ENCODE data around the gene ARHGEF11.
A peak's percentile ranks its signal among the peaks of the same experiment; 100 is the strongest.

The ARHGEF11 gene

DNA sequence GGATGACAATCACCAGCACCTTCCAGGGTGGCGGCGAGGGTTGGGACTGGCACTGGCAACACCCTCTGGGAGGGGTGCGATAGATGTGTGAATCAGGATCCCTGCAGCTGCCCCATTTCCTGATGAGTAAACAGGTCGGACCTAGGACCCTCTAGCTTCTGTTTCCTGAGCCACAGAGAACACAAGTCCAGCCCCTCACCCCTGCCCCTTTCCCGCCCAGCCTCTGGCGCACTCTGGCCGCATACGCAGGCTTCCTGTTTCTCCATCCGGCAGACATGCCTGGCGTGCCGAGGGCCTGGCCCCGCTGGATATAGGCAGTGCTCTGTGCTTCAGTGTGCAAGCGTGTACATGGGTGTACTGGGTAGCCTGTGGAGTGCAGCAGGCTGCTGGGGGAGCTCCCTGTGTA, 147.4 kb downstream of the ARHGEF11 start:
- no peak for DNase-seq (ENCODE audit: low read depth in 2 of 3, low spot score in 2 of 3)

- DNase-seq (ENCODE audit: low read depth in 2 of 3, low spot score in 2 of 3): no peak
Measured at GRCh38 chr1:156897078-156897825, 148.3 kb downstream of the ARHGEF11 start.

DNA sequence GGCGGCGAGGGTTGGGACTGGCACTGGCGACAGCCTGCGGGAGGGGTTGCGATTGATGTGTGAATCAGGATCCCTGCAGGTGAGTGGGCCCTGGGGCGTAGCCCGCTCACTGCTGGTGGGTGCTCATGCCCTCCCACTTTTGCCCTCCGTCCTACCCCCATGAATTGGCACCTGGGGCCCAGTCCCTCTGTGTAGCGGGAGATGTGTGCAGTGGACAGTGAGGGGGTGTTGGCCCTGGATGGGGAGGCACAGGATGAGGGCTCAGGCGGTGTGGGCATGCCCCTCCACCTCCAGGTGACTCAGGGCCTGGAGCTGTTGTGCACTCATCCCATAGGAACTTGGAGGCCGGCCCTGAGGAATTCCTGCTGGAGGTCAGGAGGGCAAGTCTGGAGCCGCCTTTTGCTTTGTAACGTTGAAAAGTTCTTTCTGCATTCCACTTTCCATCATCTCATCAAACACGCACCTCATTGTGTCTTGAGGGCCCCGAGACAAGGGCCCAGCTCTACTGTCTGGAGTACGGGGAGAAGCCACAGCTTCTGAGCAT, 149.0 kb downstream of the ARHGEF11 start:
- DNase-seq (ENCODE audit: low read depth in 2 of 3, low spot score in 2 of 3): no peak

- DNase-seq (ENCODE audit: low read depth in 2 of 3, low spot score in 2 of 3): no peak
Measured at GRCh38 chr1:156895927-156896326, 149.6 kb downstream of the ARHGEF11 start.

GRCh38 chr1:156895455-156895812, 150.1 kb downstream of the ARHGEF11 start:
- no peak for DNase-seq (ENCODE audit: low read depth in 2 of 3, low spot score in 2 of 3)

GRCh38 chr1:156894711-156895454, 150.7 kb downstream of the ARHGEF11 start:
- no peak for DNase-seq (ENCODE audit: low read depth in 2 of 3, low spot score in 2 of 3)

- DNase-seq (ENCODE audit: low read depth in 2 of 3, low spot score in 2 of 3): no peak
Measured at GRCh38 chr1:156894001-156894400, 151.5 kb downstream of the ARHGEF11 start.

GRCh38 chr1:156893048-156893953, 152.2 kb downstream of the ARHGEF11 start, which contains the start of gene PEAR1:
TSS of gene PEAR1 (plus strand) at chr1:156893718. CDS start at chr1:156903927, 10,209 bp downstream.
- no peak for DNase-seq (ENCODE audit: low read depth in 2 of 3, low spot score in 2 of 3)

DNA sequence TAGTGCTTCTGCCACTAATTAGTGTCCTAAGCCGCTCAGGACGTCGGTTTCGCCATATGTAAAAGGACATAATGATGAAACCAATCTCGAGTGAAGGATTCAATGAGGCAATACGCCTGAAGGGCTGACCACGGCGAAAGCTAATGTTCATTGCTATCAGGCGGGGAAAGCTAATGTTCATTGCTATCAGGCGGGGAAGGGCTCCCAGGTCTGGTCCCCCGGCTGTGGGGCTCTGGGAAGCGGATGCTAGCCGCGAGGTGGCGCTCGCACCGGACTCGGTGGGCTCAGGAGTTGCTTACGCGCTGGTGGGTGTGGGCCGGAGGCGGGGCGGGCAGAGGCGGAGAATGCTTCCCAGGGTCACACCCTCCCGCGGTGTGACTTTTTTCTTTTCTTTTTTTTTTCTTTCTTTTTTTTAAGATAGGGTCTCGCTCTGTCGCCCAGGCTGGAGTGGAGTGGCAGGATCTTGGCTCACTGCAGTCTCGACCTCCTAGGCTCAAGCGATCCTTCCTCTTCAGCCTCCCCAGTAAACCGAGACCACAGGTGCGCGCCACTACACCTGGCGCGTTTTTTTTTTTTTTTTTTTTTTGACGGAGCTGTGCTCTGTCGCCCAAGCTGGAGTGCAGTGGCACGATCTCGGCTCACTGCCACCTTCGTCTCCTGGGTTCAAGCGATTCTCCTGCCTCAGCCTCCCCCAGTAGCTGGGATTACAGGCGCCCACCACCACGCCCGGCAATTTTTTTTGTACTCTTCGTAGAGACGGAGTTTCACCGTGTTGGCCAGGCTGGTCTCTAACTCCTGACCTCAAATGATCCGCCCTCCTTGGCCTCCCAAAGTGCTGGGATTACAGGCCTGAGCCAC, 153.1 kb downstream of the ARHGEF11 start:
- peak; percentile 72 to 85 (median 74) for DNase-seq (ENCODE audit: low read depth in 2 of 3, low spot score in 2 of 3)

- peak in 2 of 3 experiments; percentile 35 to 41 for DNase-seq (ENCODE audit: low read depth in 2 of 3, low spot score in 2 of 3)
Measured at GRCh38 chr1:156889802-156890580, 155.6 kb downstream of the ARHGEF11 start.

GRCh38 chr1:156887734-156888133, 157.8 kb downstream of the ARHGEF11 start:
- DNase-seq (ENCODE audit: low read depth in 2 of 3, low spot score in 2 of 3): no peak

- DNase-seq (ENCODE audit: low read depth in 2 of 3, low spot score in 2 of 3): no peak
Measured at GRCh38 chr1:156887317-156887716, 158.2 kb downstream of the ARHGEF11 start.

GRCh38 chr1:156886583-156887281, 158.8 kb downstream of the ARHGEF11 start:
- no peak for DNase-seq (ENCODE audit: low read depth in 2 of 3, low spot score in 2 of 3)

DNA sequence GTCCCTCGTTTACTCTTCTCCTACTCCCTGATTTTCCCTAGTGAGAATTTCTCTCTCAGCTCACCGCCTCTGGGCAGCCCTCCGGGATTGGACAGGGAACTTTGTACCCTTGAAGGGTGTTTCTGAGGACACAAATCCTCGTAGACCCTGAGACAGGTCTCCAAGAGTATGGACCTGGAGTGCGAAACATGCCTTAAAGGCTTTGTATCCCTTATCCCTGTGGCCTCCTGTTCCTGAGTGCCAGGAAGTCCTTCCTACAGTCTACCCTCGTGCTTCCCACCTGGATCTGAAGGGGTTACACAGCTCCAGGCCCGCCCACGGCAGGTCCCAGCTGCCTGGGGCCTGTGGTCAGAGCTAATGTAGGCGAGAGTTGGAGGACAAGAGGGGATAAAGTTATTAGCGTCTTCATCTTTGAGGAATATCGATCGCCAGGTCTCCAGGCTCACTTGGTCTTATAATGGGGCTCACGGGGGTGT, 159.6 kb downstream of the ARHGEF11 start:
- no peak for DNase-seq (ENCODE audit: low read depth in 2 of 3, low spot score in 2 of 3)

DNA sequence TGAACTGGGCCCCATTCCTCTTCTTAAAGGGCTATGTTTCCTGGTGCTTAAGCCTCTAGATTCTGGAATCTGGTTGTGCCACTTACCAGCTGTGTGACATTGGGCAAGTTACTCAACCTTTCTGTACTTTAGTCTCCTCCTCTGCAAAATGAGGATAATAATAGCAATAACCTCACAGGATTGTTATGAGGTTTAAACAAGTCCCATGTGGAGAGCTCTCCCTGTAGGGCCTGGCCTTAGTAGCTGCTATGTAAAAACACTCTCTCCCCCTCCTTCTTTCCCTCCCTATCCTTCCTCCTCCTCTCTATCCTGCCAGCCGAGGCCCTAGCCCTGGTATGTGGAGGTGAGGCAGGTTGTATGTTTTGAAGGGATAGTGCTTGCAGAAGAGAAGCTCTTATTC, 160.2 kb downstream of the ARHGEF11 start:
- DNase-seq (ENCODE audit: low read depth in 2 of 3, low spot score in 2 of 3): no peak
